Right forelimb (tissue), 1 donor: Measurements from ENCODE around the gene CSNK1G2.

Experiments used
- DNase-seq: peaks from one replicate; pipeline ENCODE4 v3.0.0-alpha.2; 2018

Gene CSNK1G2

GRCh38 chr19:1941146-1942077, at the start of gene CSNK1G2:
TSS of gene CSNK1G2 (plus strand) at chr19:1941172. CDS start at chr19:1969773, 28,601 bp downstream.
- DNase-seq: no peak

GRCh38 chr19:1893791-1894190, 47.2 kb upstream of the CSNK1G2 start:
- DNase-seq: no peak

GRCh38 chr19:1896508-1896907, 44.5 kb upstream of the CSNK1G2 start:
- DNase-seq: no peak

GRCh38 chr19:1901940-1902404, 39.0 kb upstream of the CSNK1G2 start:
- no peak for DNase-seq

GRCh38 chr19:1902923-1903322, 38.0 kb upstream of the CSNK1G2 start:
- no peak for DNase-seq

GRCh38 chr19:1904860-1905109, 36.2 kb upstream of the CSNK1G2 start:
- no peak for DNase-seq

- peak; percentile 99 for DNase-seq
Measured at GRCh38 chr19:1905110-1905862, 35.7 kb upstream of the CSNK1G2 start, which contains the start of the genes ADAT3 and SCAMP4. TSS of gene ADAT3 (plus strand) at chr19:1905399. CDS start at chr19:1912048, 6,649 bp downstream. TSS of gene SCAMP4 (plus strand) at chr19:1905399. CDS start at chr19:1915020, 9,621 bp downstream.

GRCh38 chr19:1905863-1906375, 35.1 kb upstream of the CSNK1G2 start:
- no peak for DNase-seq

- no peak for DNase-seq
Measured at GRCh38 chr19:1906985-1907562, 33.9 kb upstream of the CSNK1G2 start.

- DNase-seq: no peak
Measured at GRCh38 chr19:1907563-1908363, 33.2 kb upstream of the CSNK1G2 start.

- DNase-seq: no peak
Measured at GRCh38 chr19:1908364-1908678, 32.7 kb upstream of the CSNK1G2 start.

- DNase-seq: no peak
Measured at GRCh38 chr19:1909761-1910080, 31.3 kb upstream of the CSNK1G2 start.

GRCh38 chr19:1910177-1910576, 30.8 kb upstream of the CSNK1G2 start:
- DNase-seq: no peak

- no peak for DNase-seq
Measured at GRCh38 chr19:1911098-1911497, 29.9 kb upstream of the CSNK1G2 start.

GRCh38 chr19:1911995-1912394, 29.0 kb upstream of the CSNK1G2 start:
- no peak for DNase-seq

- no peak for DNase-seq
Measured at GRCh38 chr19:1912760-1913505, 28.0 kb upstream of the CSNK1G2 start.

GRCh38 chr19:1913781-1914577, 27.0 kb upstream of the CSNK1G2 start:
- no peak for DNase-seq

GRCh38 chr19:1914826-1915341, 26.1 kb upstream of the CSNK1G2 start:
- DNase-seq: no peak

- no peak for DNase-seq
Measured at GRCh38 chr19:1917146-1917545, 23.8 kb upstream of the CSNK1G2 start.

- DNase-seq: no peak
Measured at GRCh38 chr19:1917926-1918325, 23.0 kb upstream of the CSNK1G2 start.

GRCh38 chr19:1918975-1919374, 22.0 kb upstream of the CSNK1G2 start:
- no peak for DNase-seq
